ENCODE results near the gene SLC16A10. TPM values are rescaled to one million over a fixed set of nuclear protein-coding genes. Genes with fewer than 3 reads are reported as not detected.

Gene SLC16A10
- total RNA-seq, 2 donors from 2014 or later, result 6.0 to 7.3 TPM

- DNase-seq, result no peak
- intact Hi-C loops (cut with DNase I), result no loop called here
- no peak overlapping the region for H3K27ac ChIP-seq
These were observed 11.1 kb upstream of the SLC16A10 start for GRCh38 chr6:111076024-111076695.

GRCh38 chr6:111080698-111081097, 6.6 kb upstream of the SLC16A10 start:
- Histone ChIP-seq H3K9me3 (no peaks in the 10 kb centered on the region), H3K4me1 (no peaks in the 10 kb centered on the region), H3K27me3 (no peaks in the 10 kb centered on the region), H3K36me3 (no peaks in the 10 kb centered on the region), H3K27ac (no peak overlapping the region), H3K4me3 (no peak overlapping the region), H3K9ac (ENCODE audit: low read depth in 2 of 2, low read length in 2 of 2) (no peak overlapping the region)
- intact Hi-C loops (cut with DNase I), result no loop called here
- DNase-seq, result peak; percentile 24
- TF ChIP-seq CTCF (IDR thresholded peaks at IDR 0.05), result no peak

More at GRCh38 chr6:111076024-111076695, 11.1 kb upstream of the SLC16A10 start:
- Histone ChIP-seq H3K36me3 (no peaks in the 10 kb centered on the region), H3K9me3 (no peaks in the 10 kb centered on the region), H3K27me3 (no peaks in the 10 kb centered on the region), H3K9ac (ENCODE audit: low read depth in 2 of 2, low read length in 2 of 2) (no peak overlapping the region), H3K4me3 (no peak overlapping the region), H3K4me1 (no peaks in the 10 kb centered on the region)
- no peak for TF ChIP-seq CTCF (IDR thresholded peaks at IDR 0.05)

GRCh38 chr6:111086685-111087084, 618 bp upstream of the SLC16A10 start:
- Histone ChIP-seq H3K9ac (ENCODE audit: low read depth in 2 of 2, low read length in 2 of 2) (peak overlapping the region in 1 of 2 donors; percentile 30), H3K4me1 (no peaks in the 10 kb centered on the region), H3K27ac (no peak overlapping the region), H3K27me3 (no peaks in the 10 kb centered on the region), H3K9me3 (no peaks in the 10 kb centered on the region), H3K36me3 (no peaks in the 10 kb centered on the region), H3K4me3 (peak overlapping the region; percentile 61)
- TF ChIP-seq CTCF (IDR thresholded peaks at IDR 0.05), result no peak
- no peak for DNase-seq
- intact Hi-C loops (cut with DNase I), result no loop called here

GRCh38 chr6:111087871-111088667, 766 bp downstream of the SLC16A10 start:
- Histone ChIP-seq H3K9ac (ENCODE audit: low read depth in 2 of 2, low read length in 2 of 2) (peak overlapping the region; percentile 49 to 66), H3K4me1 (no peaks in the 10 kb centered on the region)
- intact Hi-C loops (cut with DNase I), result no loop called here

GRCh38 chr6:111088668-111089003, 1.3 kb downstream of the SLC16A10 start:
- Histone ChIP-seq H3K27ac (no peak overlapping the region), H3K9me3 (no peaks in the 10 kb centered on the region), H3K4me1 (no peaks in the 10 kb centered on the region), H3K4me3 (peak overlapping the region; percentile 61), H3K9ac (ENCODE audit: low read depth in 2 of 2, low read length in 2 of 2) (peak overlapping the region in 1 of 2 donors; percentile 66), H3K27me3 (no peaks in the 10 kb centered on the region), H3K36me3 (no peaks in the 10 kb centered on the region)
- intact Hi-C loops (cut with DNase I), result no loop called here
- no peak for DNase-seq
- TF ChIP-seq CTCF (IDR thresholded peaks at IDR 0.05), result no peak

More at GRCh38 chr6:111087871-111088667, 766 bp downstream of the SLC16A10 start:
- no peak for TF ChIP-seq CTCF (IDR thresholded peaks at IDR 0.05)
- H3K4me3 ChIP-seq, result peak overlapping the region; percentile 61
- H3K9me3 ChIP-seq, result no peaks in the 10 kb centered on the region
- DNase-seq, result peak; percentile 69
- no peaks in the 10 kb centered on the region for H3K36me3 ChIP-seq
- H3K27me3 ChIP-seq, result no peaks in the 10 kb centered on the region
- H3K27ac ChIP-seq, result no peak overlapping the region

Data from colonic mucosa (tissue), 4 donors.